ENCODE results near the gene FBXL13.

- no peak for TF ChIP-seq CTCF (IDR thresholded peaks at IDR 0.05; ENCODE audit: low read length)
- TF ChIP-seq EZH2 (IDR thresholded peaks at IDR 0.05; ENCODE audit: borderline replicate concordance, low read length) = no peak
These were observed 25.8 kb downstream of the FBXL13 start for GRCh38 chr7:103048833-103049232.
